Hepatocyte (in vitro differentiated cells): ENCODE data around the gene KRTAP20-4. TPM values are rescaled to one million over a fixed set of nuclear protein-coding genes. Genes with fewer than 3 reads are reported as not detected.

Experiments
- DNase-seq: peaks from one replicate; pipeline ENCODE4 v3.0.0-alpha.2; 2016; ENCODE audit warnings: low spot score
- H2AFZ ChIP-seq: fragments of 200-600 bp; sonication (generic); 2 replicates; pipeline ENCODE4 v1.6.0; 2016; ENCODE audit warnings: antibody characterized with exemption, mild to moderate bottlenecking
- H3K27ac ChIP-seq: fragments of 200-600 bp; sonication (generic); 2 replicates; pipeline ENCODE4 v1.5.1; 2016; ENCODE audit warnings: mild to moderate bottlenecking
- H3K27me3 ChIP-seq: fragments of 200-600 bp; sonication (generic); 2 replicates; pipeline ENCODE4 v1.6.1; 2016
- H3K36me3 ChIP-seq: fragments of 200-600 bp; sonication (generic); replicated peaks from 2 replicates; pipeline ENCODE4 v1.5.1; 2016; ENCODE audit warnings: low read depth; ENCODE audit not compliant: insufficient read depth
- H3K4me1 ChIP-seq: fragments of 200-600 bp; sonication (generic); 2 replicates; pipeline ENCODE4 v1.5.1; 2016; ENCODE audit warnings: mild to moderate bottlenecking, moderate library complexity; ENCODE audit not compliant: insufficient read depth
- H3K4me2 ChIP-seq: fragments of 200-600 bp; sonication (generic); 2 replicates; pipeline ENCODE4 v1.6.0; 2016
- H3K4me3 ChIP-seq: fragments of 200-600 bp; sonication (generic); 2 replicates; pipeline ENCODE4 v1.5.1; 2016; ENCODE audit warnings: mild to moderate bottlenecking
- H3K79me2 ChIP-seq: fragments of 200-600 bp; sonication (generic); 2 replicates; pipeline ENCODE4 v1.6.0; 2017; ENCODE audit warnings: mild to moderate bottlenecking
- H3K9me2 ChIP-seq: fragments of 200-600 bp; sonication (generic); replicated peaks from 2 replicates; pipeline ENCODE4 v1.6.0; 2017; ENCODE audit warnings: mild to moderate bottlenecking; ENCODE audit not compliant: insufficient read depth
- H3K9me3 ChIP-seq: fragments of 200-600 bp; sonication (generic); 2 replicates; pipeline ENCODE4 v1.5.1; 2016; ENCODE audit warnings: low read depth, mild to moderate bottlenecking
- H4K20me1 ChIP-seq: fragments of 200-600 bp; sonication (generic); 2 replicates; pipeline ENCODE4 v1.6.0; 2016; ENCODE audit warnings: mild to moderate bottlenecking; ENCODE audit not compliant: insufficient read depth, poor library complexity, severe bottlenecking
- CTCF ChIP-seq: fragments of 200-600 bp; sonication (generic); IDR thresholded peaks from 2 replicates; pipeline ENCODE4 v1.5.1; 2016; ENCODE audit warnings: antibody characterized with exemption, mild to moderate bottlenecking; ENCODE audit not compliant: poor library complexity
- EZH2 ChIP-seq: fragments of 200-600 bp; sonication (generic); IDR thresholded peaks from 2 replicates; pipeline ENCODE4 v1.6.1; 2016; ENCODE audit warnings: antibody characterized with exemption, mild to moderate bottlenecking, borderline replicate concordance
- EZH2phosphoT487 ChIP-seq: fragments of 200-600 bp; sonication (generic); IDR thresholded peaks from one replicate; pipeline ENCODE4 v1.6.1; 2018; ENCODE audit warnings: antibody characterized with exemption, mild to moderate bottlenecking, low read depth, moderate library complexity; ENCODE audit not compliant: unreplicated experiment, severe bottlenecking
- WGBS: methylation state at CpG from one replicate; pipeline ENCODE4 v1.1.6; 2016; ENCODE audit warnings: low lambda C conversion rate; ENCODE audit errors: missing lambda C conversion rate; 5-methylcytosine and 5-hydroxymethylcytosine counted together
- polyA plus RNA-seq: library from polyadenylated mRNA; unstranded; fragments of >200 nt; fragmentation: Nextera tagmentation; extraction: Ambion mirVana; gene quantifications from 2 replicates; pipeline ENCODE4 v1.2.1, GENCODE V29; 2016
- small RNA-seq: library from RNA; depleted of rRNA; stranded (forward); fragments of <200 nt; gene quantifications from one replicate; pipeline ENCODE3, GENCODE V24; 2014
- total RNA-seq: library from RNA; depleted of rRNA; stranded (reverse); fragments of >200 nt; gene quantifications from 2 replicates; pipeline ENCODE4 v1.2.3, GENCODE V29; 2014

Gene KRTAP20-4
- total and polyA plus RNA-seq, 2 experiments from 2014 or later, result not detected

GRCh38 chr21:30652891-30653290 lies 32.5 kb downstream of the KRTAP20-4 start:
- no peak for DNase-seq
- Histone ChIP-seq H3K36me3 (no peaks in the 10 kb centered on the region), H3K4me1 (no peaks in the 10 kb centered on the region), H3K27me3 (no peaks in the 10 kb centered on the region), H4K20me1 (no peaks in the 10 kb centered on the region), H3K79me2 (no peaks in the 10 kb centered on the region), H3K9me3 (no peaks in the 10 kb centered on the region), H3K9me2 (no peaks in the 10 kb centered on the region), H3K27ac (no peak overlapping the region), H3K4me3 (no peak overlapping the region), H2AFZ (no peak overlapping the region), H3K4me2 (no peak overlapping the region)
- no peak for TF ChIP-seq EZH2
- TF ChIP-seq CTCF, result no peak
- no peak for TF ChIP-seq EZH2phosphoT487

GRCh38 chr21:30668776-30669175 lies 48.3 kb downstream of the KRTAP20-4 start:
- Histone ChIP-seq H3K36me3 (no peaks in the 10 kb centered on the region), H3K9me2 (no peaks in the 10 kb centered on the region), H3K4me2 (no peak overlapping the region), H3K79me2 (no peaks in the 10 kb centered on the region), H4K20me1 (no peaks in the 10 kb centered on the region), H3K4me3 (no peak overlapping the region), H3K9me3 (no peaks in the 10 kb centered on the region), H3K27ac (no peak overlapping the region), H3K27me3 (no peaks in the 10 kb centered on the region), H2AFZ (no peak overlapping the region), H3K4me1 (no peaks in the 10 kb centered on the region)
- TF ChIP-seq EZH2phosphoT487 (no peak), EZH2 (no peak), CTCF (no peak)
- DNase-seq, result no peak
- WGBS, result 53% methylated on average over 1 of the region's 1 CpG

Small RNA genes within 50 kb of the gene (small RNA-seq; reads per million reads assigned to genes)
- gene KRTAP20-1, result not detected
- not detected for gene KRTAP20-3
- gene KRTAP20-4, result not detected
- gene KRTAP22-1, result not detected
- not detected for gene KRTAP22-2

Other genes starting within 250 kb of the KRTAP20-4 start
- not detected in 2 replicates for gene KRTAP13-2, start 248.4 kb upstream of the KRTAP20-4 start, total RNA-seq
- not detected in 2 replicates for gene KRTAP13-2, start 248.4 kb upstream of the KRTAP20-4 start, polyA plus RNA-seq
- gene KRTAP13-1, start 224.6 kb upstream of the KRTAP20-4 start, total RNA-seq, result not detected in 2 replicates
- gene KRTAP13-1, start 224.6 kb upstream of the KRTAP20-4 start, polyA plus RNA-seq, result not detected in 2 replicates
- gene KRTAP13-3, start 194.7 kb upstream of the KRTAP20-4 start, total RNA-seq, result not detected in 2 replicates
- not detected in 2 replicates for gene KRTAP13-3, start 194.7 kb upstream of the KRTAP20-4 start, polyA plus RNA-seq
- gene KRTAP13-4, start 190.4 kb upstream of the KRTAP20-4 start, total RNA-seq, result not detected in 2 replicates
- not detected in 2 replicates for gene KRTAP13-4, start 190.4 kb upstream of the KRTAP20-4 start, polyA plus RNA-seq
- not detected in 2 replicates for gene KRTAP15-1, start 180.4 kb upstream of the KRTAP20-4 start, total RNA-seq
- gene KRTAP15-1, start 180.4 kb upstream of the KRTAP20-4 start, polyA plus RNA-seq, result not detected in 2 replicates
- not detected in 2 replicates for gene KRTAP19-1, start 140.3 kb upstream of the KRTAP20-4 start, total RNA-seq
- gene KRTAP19-1, start 140.3 kb upstream of the KRTAP20-4 start, polyA plus RNA-seq, result not detected in 2 replicates
- gene KRTAP19-2, start 133.2 kb upstream of the KRTAP20-4 start, total RNA-seq, result not detected in 2 replicates
- not detected in 2 replicates for gene KRTAP19-2, start 133.2 kb upstream of the KRTAP20-4 start, polyA plus RNA-seq
- gene KRTAP19-3, start 128.6 kb upstream of the KRTAP20-4 start, total RNA-seq, result not detected in 2 replicates
- gene KRTAP19-3, start 128.6 kb upstream of the KRTAP20-4 start, polyA plus RNA-seq, result not detected in 2 replicates
- not detected in 2 replicates for gene KRTAP19-4, start 123.5 kb upstream of the KRTAP20-4 start, total RNA-seq
- gene KRTAP19-4, start 123.5 kb upstream of the KRTAP20-4 start, polyA plus RNA-seq, result not detected in 2 replicates
- not detected in 2 replicates for gene KRTAP19-5, start 118.5 kb upstream of the KRTAP20-4 start, total RNA-seq
- gene KRTAP19-5, start 118.5 kb upstream of the KRTAP20-4 start, polyA plus RNA-seq, result not detected in 2 replicates
- not detected in 2 replicates for gene KRTAP19-6, start 78.8 kb upstream of the KRTAP20-4 start, total RNA-seq
- gene KRTAP19-6, start 78.8 kb upstream of the KRTAP20-4 start, polyA plus RNA-seq, result not detected in 2 replicates
- not detected in 2 replicates for gene KRTAP19-7, start 59.3 kb upstream of the KRTAP20-4 start, total RNA-seq
- gene KRTAP19-7, start 59.3 kb upstream of the KRTAP20-4 start, polyA plus RNA-seq, result not detected in 2 replicates
- gene KRTAP22-2, start 30.2 kb upstream of the KRTAP20-4 start, total RNA-seq, result not detected in 2 replicates
- not detected in 2 replicates for gene KRTAP22-2, start 30.2 kb upstream of the KRTAP20-4 start, polyA plus RNA-seq
- gene KRTAP6-3, start 28.2 kb upstream of the KRTAP20-4 start, total RNA-seq, result not detected in 2 replicates
- gene KRTAP6-3, start 28.2 kb upstream of the KRTAP20-4 start, polyA plus RNA-seq, result not detected in 2 replicates
- gene KRTAP6-2, start 21.7 kb upstream of the KRTAP20-4 start, total RNA-seq, result not detected in 2 replicates
- gene KRTAP6-2, start 21.7 kb upstream of the KRTAP20-4 start, polyA plus RNA-seq, result not detected in 2 replicates
- gene KRTAP22-1, start 19.5 kb upstream of the KRTAP20-4 start, total RNA-seq, result not detected in 2 replicates
- not detected in 2 replicates for gene KRTAP22-1, start 19.5 kb upstream of the KRTAP20-4 start, polyA plus RNA-seq
- not detected in 2 replicates for gene KRTAP6-1, start 6.7 kb upstream of the KRTAP20-4 start, total RNA-seq
- gene KRTAP6-1, start 6.7 kb upstream of the KRTAP20-4 start, polyA plus RNA-seq, result not detected in 2 replicates
- not detected in 2 replicates for gene KRTAP20-1, start 4.2 kb upstream of the KRTAP20-4 start, total RNA-seq
- gene KRTAP20-1, start 4.2 kb upstream of the KRTAP20-4 start, polyA plus RNA-seq, result not detected in 2 replicates
- gene KRTAP20-2, start 14.6 kb downstream of the KRTAP20-4 start, total RNA-seq, result not detected in 2 replicates
- gene KRTAP20-2, start 14.6 kb downstream of the KRTAP20-4 start, polyA plus RNA-seq, result not detected in 2 replicates
- gene KRTAP20-3, start 22.2 kb downstream of the KRTAP20-4 start, total RNA-seq, result not detected in 2 replicates
- gene KRTAP20-3, start 22.2 kb downstream of the KRTAP20-4 start, polyA plus RNA-seq, result not detected in 2 replicates
- gene KRTAP21-3, start 98.2 kb downstream of the KRTAP20-4 start, total RNA-seq, result not detected in 2 replicates
- not detected in 2 replicates for gene KRTAP21-3, start 98.2 kb downstream of the KRTAP20-4 start, polyA plus RNA-seq
- gene KRTAP21-2, start 126.6 kb downstream of the KRTAP20-4 start, total RNA-seq, result not detected in 2 replicates
- not detected in 2 replicates for gene KRTAP21-2, start 126.6 kb downstream of the KRTAP20-4 start, polyA plus RNA-seq
- not detected in 2 replicates for gene KRTAP21-1, start 134.8 kb downstream of the KRTAP20-4 start, total RNA-seq
- not detected in 2 replicates for gene KRTAP21-1, start 134.8 kb downstream of the KRTAP20-4 start, polyA plus RNA-seq
- gene KRTAP8-1, start 192.6 kb downstream of the KRTAP20-4 start, total RNA-seq, result not detected in 2 replicates
- gene KRTAP8-1, start 192.6 kb downstream of the KRTAP20-4 start, polyA plus RNA-seq, result not detected in 2 replicates
- not detected in 2 replicates for gene KRTAP7-1, start 209.1 kb downstream of the KRTAP20-4 start, total RNA-seq
- not detected in 2 replicates for gene KRTAP7-1, start 209.1 kb downstream of the KRTAP20-4 start, polyA plus RNA-seq